Skin of body (tissue), 1 donor: Measurements from ENCODE around the gene SMR3B. TPM values are rescaled to one million over a fixed set of nuclear protein-coding genes. Genes with fewer than 3 reads are reported as not detected.

Source experiments
- total RNA-seq: library from RNA; depleted of rRNA; stranded (reverse); fragments of >200 nt; gene quantifications from one replicate; pipeline ENCODE4 v1.2.3, GENCODE V29; 2014

Gene SMR3B
- total RNA-seq, 1 donor from 2014 or later = not detected

Other genes with a start within 250 kb of the SMR3B start
- not detected for gene PRR27, start 228.9 kb upstream of the SMR3B start, total RNA-seq
- not detected for gene ODAM, start 187.4 kb upstream of the SMR3B start, total RNA-seq
- gene FDCSP, start 157.0 kb upstream of the SMR3B start, total RNA-seq = not detected
- not detected for gene CSN3, start 140.5 kb upstream of the SMR3B start, total RNA-seq
- not detected for gene CABS1, start 48.1 kb upstream of the SMR3B start, total RNA-seq
- not detected for gene SMR3A, start 22.4 kb upstream of the SMR3B start, total RNA-seq
- not detected for gene OPRPN, start 14.8 kb downstream of the SMR3B start, total RNA-seq
- gene MUC7, start 89.1 kb downstream of the SMR3B start, total RNA-seq = not detected
- gene AMTN, start 135.4 kb downstream of the SMR3B start, total RNA-seq = 0.30 TPM
- not detected for gene AMBN, start 209.1 kb downstream of the SMR3B start, total RNA-seq
- gene ENAM, start 245.6 kb downstream of the SMR3B start, total RNA-seq = 0.69 TPM